Activated T-cell treated with anti-CD3 and anti-CD28 coated beads for 1 hour (primary cell): ENCODE measurements around the gene MYO1A.
"Not testable (repeated sequence)": the region's sequence is repeated elsewhere in the genome, so short reads cannot be mapped to it uniquely, and the experiment has no call there.

Experiments
- DNase-seq: peaks from one replicate; pipeline ENCODE4 v3.0.0-alpha.2; 2020; ENCODE audit warnings: low read depth

MYO1A gene

GRCh38 chr12:57046947-57047890, 2.7 kb downstream of the MYO1A start:
- no peak for DNase-seq

- DNase-seq: no peak
These were observed 3.7 kb downstream of the MYO1A start for GRCh38 chr12:57046086-57046791.

GRCh38 chr12:57044889-57045288, 5.0 kb downstream of the MYO1A start:
- DNase-seq: no peak

GRCh38 chr12:57044468-57044867, 5.5 kb downstream of the MYO1A start:
- DNase-seq: no peak

GRCh38 chr12:57042695-57043094, 7.2 kb downstream of the MYO1A start:
- no peak for DNase-seq

- DNase-seq: no peak
These were observed 9.2 kb downstream of the MYO1A start for GRCh38 chr12:57040750-57041149.

GRCh38 chr12:57040211-57040610, 9.7 kb downstream of the MYO1A start:
- no peak for DNase-seq

- no peak for DNase-seq
These were observed 10.7 kb downstream of the MYO1A start for GRCh38 chr12:57039016-57039798.

GRCh38 chr12:57037264-57037663, 12.7 kb downstream of the MYO1A start:
- no peak for DNase-seq

- DNase-seq: no peak
These were observed 16.5 kb downstream of the MYO1A start for GRCh38 chr12:57033431-57033830.

- no peak for DNase-seq
These were observed 18.1 kb downstream of the MYO1A start for GRCh38 chr12:57031789-57032188.

GRCh38 chr12:57031138-57031725, 18.7 kb downstream of the MYO1A start:
- DNase-seq: no peak

- DNase-seq: no peak
These were observed 20.5 kb downstream of the MYO1A start for GRCh38 chr12:57029457-57029856.

- DNase-seq: no peak
These were observed 22.1 kb downstream of the MYO1A start for GRCh38 chr12:57027805-57028153.

- no peak for DNase-seq
These were observed 22.7 kb downstream of the MYO1A start for GRCh38 chr12:57027011-57027804.

GRCh38 chr12:57025196-57025595, 24.7 kb downstream of the MYO1A start:
- DNase-seq: no peak

GRCh38 chr12:57022324-57022723, 27.6 kb downstream of the MYO1A start:
- DNase-seq: not testable (repeated sequence)

GRCh38 chr12:57019983-57020719, 29.8 kb downstream of the MYO1A start:
- DNase-seq: no peak

GRCh38 chr12:57018906-57019305, 31.0 kb downstream of the MYO1A start:
- no peak for DNase-seq

GRCh38 chr12:57018353-57018752, 31.6 kb downstream of the MYO1A start:
- not testable (repeated sequence) for DNase-seq

- DNase-seq: no peak
These were observed 33.6 kb downstream of the MYO1A start, which contains the start of gene TAC3 for GRCh38 chr12:57016348-57016747. TSS of gene TAC3 (minus strand) at chr12:57016529. CDS start at chr12:57015797, 732 bp downstream.
